Testis (tissue), 3 donors: ENCODE data around the gene ANKRD13D. TPM values are rescaled to one million over a fixed set of nuclear protein-coding genes. Genes with fewer than 3 reads are reported as not detected.

Experiments
- DNase-seq: peaks from one replicate; pipeline ENCODE4 v3.0.0-alpha.2; 2019
- H3K27ac ChIP-seq, 2 donors: fragments of 200-600 bp; sonication (generic); one replicate each; pipeline ENCODE4 v1.5.1; 2019
- H3K27me3 ChIP-seq: fragments of 200-600 bp; sonication (generic); one replicate; pipeline ENCODE4 v1.5.1; 2019
- H3K36me3 ChIP-seq: fragments of 200-600 bp; sonication (generic); one replicate; pipeline ENCODE4 v1.5.1; 2017; ENCODE audit warnings: low read depth; ENCODE audit errors: missing control alignments
- H3K4me1 ChIP-seq: fragments of 200-600 bp; sonication (generic); one replicate; pipeline ENCODE4 v1.5.1; 2019
- H3K4me3 ChIP-seq, 2 donors: fragments of 200-600 bp; sonication (generic); one replicate each; pipeline ENCODE4 v1.5.1; 2017 to 2019
- H3K9me3 ChIP-seq: fragments of 200-600 bp; sonication (generic); one replicate; pipeline ENCODE4 v1.5.1; 2017
- POLR2A ChIP-seq: fragments of 450-650 bp; IDR thresholded peaks from one replicate; pipeline ENCODE4 v1.6.1; 2017; ENCODE audit warnings: antibody characterized with exemption, mild to moderate bottlenecking, moderate library complexity
- WGBS, 2 donors: methylation state at CpG; one replicate each; pipeline ENCODE4 v1.1.5; 2018; 5-methylcytosine and 5-hydroxymethylcytosine counted together
- intact Hi-C: fragments of 100-400 bp; cut with DNase I; formaldehyde crosslinking; loops from one replicate; pipeline ENCODE4 v1.15.1; 2023; ENCODE audit warnings: low total_unique reads
- polyA plus RNA-seq: library from polyadenylated mRNA; stranded (reverse); fragments of 350-450 nt; fragmentation: Illumina TruSeq; extraction: RNeasy Lipid Tissue Mini Kit (QIAGEN cat#74804); gene quantifications from one replicate; pipeline ENCODE4 v1.2.3, GENCODE V29; 2014; ENCODE audit warnings: low read depth, low replicate concordance; ENCODE audit not compliant: insufficient read depth
- total RNA-seq, 2 donors: library from RNA; depleted of rRNA; stranded (reverse); fragments of >200 nt; gene quantifications; one replicate each; pipeline ENCODE4 v1.2.3, GENCODE V29; 2016
- TF ChIP-seq, protein P1 (sequence below), 3 experiments: fragments of 450-650 bp in 2 of 3; fragments of 200-600 bp in 1 of 3; sonication (generic) in 1 of 3; IDR thresholded peaks; one replicate each; pipeline ENCODE4 v1.5.1; 2016 to 2019; ENCODE audit warnings: antibody characterized with exemption in 3 of 3, mild to moderate bottlenecking in 2 of 3, moderate library complexity in 1 of 3

Gene ANKRD13D
- total and polyA plus RNA-seq, 3 donors from 2014 or later, result 32.8 to 73.3 (median 66.2) TPM

DNA sequence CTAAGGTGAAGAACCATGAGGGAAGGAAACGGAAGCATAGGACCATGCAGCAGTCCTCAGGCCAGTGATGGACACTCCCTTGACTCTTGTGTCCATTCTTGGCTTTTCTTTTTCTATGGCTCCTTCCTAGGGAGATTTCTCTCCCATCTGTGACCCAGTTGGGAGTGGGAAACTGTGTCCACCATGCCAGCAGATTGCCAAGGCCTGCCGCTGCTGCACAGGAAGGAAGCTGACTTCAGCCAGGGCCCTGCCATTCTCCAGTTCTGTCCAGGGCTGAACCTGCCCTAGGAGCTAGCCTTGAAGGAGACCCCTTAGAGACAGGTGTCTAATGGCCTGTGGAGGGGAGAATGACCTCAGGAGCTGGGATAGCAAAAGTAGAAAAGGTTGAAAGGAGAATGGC is 31.6 kb downstream of the ANKRD13D start:
- no peak for DNase-seq
- Histone ChIP-seq H3K4me1 (no peaks in the 10 kb centered on the region), H3K27ac (no peak overlapping the region), H3K36me3 (no peaks in the 10 kb centered on the region), H3K9me3 (no peaks in the 10 kb centered on the region), H3K27me3 (no peaks in the 10 kb centered on the region), H3K4me3 (no peak overlapping the region)
- intact Hi-C loops, result no loop called here
- WGBS, 2 donors, result 78 to 81% methylated on average over 2 of the region's 2 CpGs
- TF ChIP-seq POLR2A, result no peak
- TF ChIP-seq, protein P1, sequence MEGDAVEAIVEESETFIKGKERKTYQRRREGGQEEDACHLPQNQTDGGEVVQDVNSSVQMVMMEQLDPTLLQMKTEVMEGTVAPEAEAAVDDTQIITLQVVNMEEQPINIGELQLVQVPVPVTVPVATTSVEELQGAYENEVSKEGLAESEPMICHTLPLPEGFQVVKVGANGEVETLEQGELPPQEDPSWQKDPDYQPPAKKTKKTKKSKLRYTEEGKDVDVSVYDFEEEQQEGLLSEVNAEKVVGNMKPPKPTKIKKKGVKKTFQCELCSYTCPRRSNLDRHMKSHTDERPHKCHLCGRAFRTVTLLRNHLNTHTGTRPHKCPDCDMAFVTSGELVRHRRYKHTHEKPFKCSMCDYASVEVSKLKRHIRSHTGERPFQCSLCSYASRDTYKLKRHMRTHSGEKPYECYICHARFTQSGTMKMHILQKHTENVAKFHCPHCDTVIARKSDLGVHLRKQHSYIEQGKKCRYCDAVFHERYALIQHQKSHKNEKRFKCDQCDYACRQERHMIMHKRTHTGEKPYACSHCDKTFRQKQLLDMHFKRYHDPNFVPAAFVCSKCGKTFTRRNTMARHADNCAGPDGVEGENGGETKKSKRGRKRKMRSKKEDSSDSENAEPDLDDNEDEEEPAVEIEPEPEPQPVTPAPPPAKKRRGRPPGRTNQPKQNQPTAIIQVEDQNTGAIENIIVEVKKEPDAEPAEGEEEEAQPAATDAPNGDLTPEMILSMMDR (IDR thresholded peaks at IDR 0.05), result no peak

- no peaks in the 10 kb centered on the region for H3K4me1 ChIP-seq
- intact Hi-C loops, result no loop called here
- TF ChIP-seq POLR2A, result no peak
- TF ChIP-seq, protein P1 (IDR thresholded peaks at IDR 0.05), result no peak
- 86 to 96% methylated on average over 6 of the region's 6 CpGs for WGBS, 2 donors
- no peak overlapping the region for H3K27ac ChIP-seq
- no peaks in the 10 kb centered on the region for H3K9me3 ChIP-seq
- H3K36me3 ChIP-seq, result no peaks in the 10 kb centered on the region
- H3K27me3 ChIP-seq, result no peaks in the 10 kb centered on the region
- H3K4me3 ChIP-seq, result no peak overlapping the region
- no peak for DNase-seq
Observed at GRCh38 chr11:67321313-67321871, 32.3 kb downstream of the ANKRD13D start.

- 93 to 98% methylated on average over 3 of the region's 3 CpGs for WGBS, 2 donors
Observed at GRCh38 chr11:67322049-67322448, 32.9 kb downstream of the ANKRD13D start.

DNA sequence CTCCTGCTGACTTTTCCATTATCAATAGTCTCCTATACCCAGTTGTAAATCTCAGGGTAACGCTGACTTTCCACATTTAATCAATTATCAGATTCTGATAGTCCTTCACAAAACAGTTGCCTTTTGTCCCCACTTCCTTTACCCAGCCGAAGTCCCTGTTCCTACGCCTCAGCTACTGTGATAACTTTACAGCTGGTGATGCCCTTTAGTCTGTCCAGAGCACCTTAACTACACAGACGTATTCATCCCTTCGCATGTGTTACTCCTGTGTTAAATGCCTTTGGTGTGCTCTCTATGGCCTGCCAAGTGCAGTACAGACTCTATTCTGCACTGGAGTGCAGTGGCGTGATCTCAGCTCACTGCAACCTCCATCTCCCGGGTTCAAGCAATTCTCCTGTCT is 34.4 kb downstream of the ANKRD13D start:
- DNase-seq, result no peak
- Histone ChIP-seq H3K9me3 (no peaks in the 10 kb centered on the region), H3K36me3 (no peaks in the 10 kb centered on the region), H3K27me3 (no peaks in the 10 kb centered on the region), H3K4me3 (no peak overlapping the region), H3K4me1 (no peaks in the 10 kb centered on the region), H3K27ac (no peak overlapping the region)
- intact Hi-C loops, result no loop called here
- WGBS, 2 donors, result 76 to 88% methylated on average over 7 of the region's 7 CpGs
- TF ChIP-seq POLR2A, result no peak
- TF ChIP-seq, protein P1 (IDR thresholded peaks at IDR 0.05), result no peak

More at GRCh38 chr11:67322049-67322448, 32.9 kb downstream of the ANKRD13D start:
- intact Hi-C loops, result no loop called here
- Histone ChIP-seq H3K9me3 (no peaks in the 10 kb centered on the region), H3K4me1 (no peaks in the 10 kb centered on the region), H3K4me3 (no peak overlapping the region), H3K36me3 (no peaks in the 10 kb centered on the region), H3K27ac (no peak overlapping the region), H3K27me3 (no peaks in the 10 kb centered on the region)
- no peak for DNase-seq
- no peak for TF ChIP-seq POLR2A
- TF ChIP-seq, protein P1 (IDR thresholded peaks at IDR 0.05), result no peak

- Histone ChIP-seq H3K4me3 (no peak overlapping the region), H3K27me3 (no peaks in the 10 kb centered on the region), H3K9me3 (no peaks in the 10 kb centered on the region), H3K4me1 (no peaks in the 10 kb centered on the region), H3K36me3 (no peaks in the 10 kb centered on the region), H3K27ac (no peak overlapping the region)
- DNase-seq, result no peak
- TF ChIP-seq, protein P1 (IDR thresholded peaks at IDR 0.05), result no peak
- TF ChIP-seq POLR2A, result no peak
- WGBS, 2 donors, result 85 to 86% methylated on average over 6 of the region's 6 CpGs
- intact Hi-C loops, result no loop called here
Observed at GRCh38 chr11:67332081-67332691, 43.1 kb downstream of the ANKRD13D start.
